NCI-H748 (cell line): ENCODE results near the gene AKAP13.

Source experiments
- DNase-seq: peaks from one replicate; lab custom pipeline; 2025; ENCODE audit not compliant: unreplicated experiment; lab: John Stamatoyannopoulos, UW

The AKAP13 gene

GRCh38 chr15:85406916-85407315 lies 26.5 kb downstream of the AKAP13 start:
- DNase-seq, result no peak

DNA sequence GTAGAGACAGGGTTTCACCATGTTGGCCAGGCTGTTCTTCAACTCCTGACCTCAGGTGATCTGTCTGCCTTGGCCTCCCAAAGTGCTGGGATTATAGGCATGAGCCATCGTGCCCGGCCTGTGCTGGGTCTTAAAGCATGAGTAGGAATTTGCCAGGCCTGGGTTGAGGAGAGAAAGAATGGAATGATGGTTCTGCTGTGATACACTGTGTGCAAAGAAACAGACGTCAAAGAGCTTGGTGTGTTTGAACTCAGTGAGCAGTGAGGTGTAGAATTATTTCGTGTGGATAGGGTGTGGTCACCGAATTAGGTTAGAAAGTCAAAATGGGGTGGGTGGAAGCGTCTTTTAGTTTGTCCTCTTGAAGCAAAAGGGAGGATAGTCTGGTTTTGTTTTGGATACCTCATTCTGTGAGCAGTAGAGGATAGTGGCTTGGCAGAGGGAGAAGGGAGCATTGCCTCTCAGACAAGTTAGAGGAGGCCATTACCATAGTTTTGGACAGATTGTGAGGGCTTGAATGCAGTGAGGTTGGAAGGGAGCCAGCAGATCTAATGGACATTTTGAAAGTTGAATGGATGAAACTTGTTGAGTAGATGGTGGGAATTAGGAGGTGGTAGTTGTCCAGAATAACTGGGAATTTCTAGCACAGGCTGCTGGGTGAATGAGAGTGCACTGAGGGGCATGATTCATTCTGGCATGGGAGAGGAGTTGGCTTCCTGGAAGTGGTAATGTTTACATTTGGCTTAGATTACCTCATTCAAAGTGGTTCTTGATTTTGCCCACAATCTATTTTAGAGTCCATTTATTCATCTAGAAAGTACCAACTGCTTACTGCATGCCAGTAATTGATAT lies 27.2 kb downstream of the AKAP13 start:
- DNase-seq, result peak; percentile 1

DNA sequence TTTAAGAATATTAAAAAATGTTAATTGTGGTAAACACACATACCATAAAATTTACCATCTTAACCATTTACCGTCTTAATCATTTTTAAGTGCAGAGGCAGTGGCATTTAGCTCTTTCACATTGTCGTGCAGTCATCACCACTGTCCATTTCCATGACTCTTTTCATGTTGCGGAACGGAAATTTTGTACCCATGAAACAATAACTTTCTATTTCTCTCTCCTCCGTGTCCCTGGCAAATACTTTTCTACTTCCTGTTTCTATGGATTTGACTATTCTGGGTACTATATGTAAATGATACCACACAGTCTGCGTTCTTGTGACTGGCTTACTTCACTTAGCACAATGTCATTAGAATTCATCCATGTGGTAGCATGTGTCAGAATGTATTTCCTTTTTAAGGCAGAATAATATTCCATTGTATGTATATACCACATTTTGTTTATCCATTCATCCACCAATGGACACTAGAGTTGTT lies 27.9 kb downstream of the AKAP13 start:
- no peak for DNase-seq

GRCh38 chr15:85412066-85412465 lies 31.7 kb downstream of the AKAP13 start:
- no peak for DNase-seq

DNA sequence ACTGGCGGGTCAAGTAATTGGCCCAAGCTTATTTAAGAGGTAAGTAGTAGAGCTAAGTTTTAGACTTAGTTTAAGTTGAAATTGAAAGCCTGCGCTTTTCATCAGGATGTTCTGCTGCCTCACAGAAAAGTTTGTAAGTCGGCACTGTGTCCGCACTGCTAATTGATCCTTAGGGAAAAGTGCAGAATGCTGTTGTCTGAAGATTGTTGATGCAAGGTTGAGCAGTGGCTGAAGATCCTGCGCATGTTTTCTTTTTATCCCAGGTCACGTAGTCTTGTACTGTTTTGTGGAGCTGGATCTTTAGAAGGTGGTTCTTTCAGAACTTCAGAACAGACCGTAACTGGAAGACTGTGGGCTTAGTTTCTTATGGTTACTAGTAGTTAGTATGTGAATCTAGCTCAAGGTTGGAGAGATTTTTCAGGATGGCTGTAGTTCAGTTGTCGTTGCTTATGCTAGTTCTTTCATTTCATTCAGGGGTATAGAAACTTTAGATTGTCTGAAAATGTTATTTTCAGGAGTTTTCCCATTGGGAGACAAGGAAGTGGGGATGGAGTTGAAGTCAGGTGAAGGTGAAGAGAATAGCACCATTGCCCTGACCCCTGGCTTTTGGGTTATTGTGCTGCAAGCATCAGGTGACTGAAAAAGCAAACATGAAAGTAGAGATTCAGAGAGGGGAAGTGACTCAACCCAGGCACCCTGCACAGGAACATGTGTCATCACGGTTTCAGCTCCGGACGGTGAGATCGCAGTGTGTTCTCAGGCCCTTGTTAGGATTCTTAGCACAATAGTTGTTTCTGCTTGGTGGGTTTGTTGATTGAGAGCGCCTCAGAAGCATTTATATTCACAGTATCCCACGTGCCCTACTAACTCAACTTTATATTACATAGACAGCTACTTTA lies 32.8 kb downstream of the AKAP13 start:
- DNase-seq, result peak; percentile 27

DNA sequence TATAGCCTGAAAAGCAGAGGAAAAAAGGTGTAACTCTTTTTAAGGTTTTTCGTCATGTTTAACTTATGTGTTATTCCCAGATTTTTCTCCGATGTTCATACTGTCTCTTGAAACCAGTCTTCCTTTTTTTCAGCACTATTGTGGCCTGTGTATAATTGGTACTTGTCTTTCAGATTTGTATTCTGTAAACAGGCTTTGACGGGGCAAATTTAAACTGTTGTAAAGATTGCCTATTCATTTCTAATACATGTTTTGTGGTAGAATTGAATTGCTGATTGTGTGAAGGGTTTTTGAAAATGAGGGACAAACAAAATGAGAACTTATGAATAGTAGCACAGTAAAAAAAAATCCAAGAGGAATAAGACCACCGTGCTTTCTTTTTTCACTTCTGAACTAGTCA lies 33.6 kb downstream of the AKAP13 start:
- DNase-seq, result no peak

DNA sequence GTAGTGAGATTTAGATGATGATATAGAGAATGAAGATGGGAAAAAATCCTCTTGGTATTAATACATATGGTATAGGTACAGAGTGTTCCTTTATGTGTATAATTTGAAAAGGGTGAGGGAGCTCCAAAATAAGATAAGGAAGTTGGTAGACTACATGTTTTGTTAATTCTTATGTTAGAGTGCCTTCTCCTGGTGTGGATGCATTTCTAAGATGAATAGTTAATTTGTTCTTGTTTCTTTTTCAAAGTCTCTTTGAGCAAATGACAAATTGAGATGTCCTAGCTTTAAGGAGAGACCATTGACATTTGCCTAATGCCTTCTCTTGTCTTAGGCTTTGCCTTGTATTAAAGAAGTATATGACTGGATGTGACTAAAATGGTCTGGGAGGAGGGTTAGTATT lies 34.1 kb downstream of the AKAP13 start:
- no peak for DNase-seq

- no peak for DNase-seq
These were observed 34.6 kb downstream of the AKAP13 start for GRCh38 chr15:85414991-85415390.

- no peak for DNase-seq
These were observed 35.4 kb downstream of the AKAP13 start for GRCh38 chr15:85415783-85416182.

GRCh38 chr15:85417276-85417675 lies 36.9 kb downstream of the AKAP13 start:
- DNase-seq, result no peak

GRCh38 chr15:85419161-85419560 lies 38.8 kb downstream of the AKAP13 start:
- no peak for DNase-seq

DNA sequence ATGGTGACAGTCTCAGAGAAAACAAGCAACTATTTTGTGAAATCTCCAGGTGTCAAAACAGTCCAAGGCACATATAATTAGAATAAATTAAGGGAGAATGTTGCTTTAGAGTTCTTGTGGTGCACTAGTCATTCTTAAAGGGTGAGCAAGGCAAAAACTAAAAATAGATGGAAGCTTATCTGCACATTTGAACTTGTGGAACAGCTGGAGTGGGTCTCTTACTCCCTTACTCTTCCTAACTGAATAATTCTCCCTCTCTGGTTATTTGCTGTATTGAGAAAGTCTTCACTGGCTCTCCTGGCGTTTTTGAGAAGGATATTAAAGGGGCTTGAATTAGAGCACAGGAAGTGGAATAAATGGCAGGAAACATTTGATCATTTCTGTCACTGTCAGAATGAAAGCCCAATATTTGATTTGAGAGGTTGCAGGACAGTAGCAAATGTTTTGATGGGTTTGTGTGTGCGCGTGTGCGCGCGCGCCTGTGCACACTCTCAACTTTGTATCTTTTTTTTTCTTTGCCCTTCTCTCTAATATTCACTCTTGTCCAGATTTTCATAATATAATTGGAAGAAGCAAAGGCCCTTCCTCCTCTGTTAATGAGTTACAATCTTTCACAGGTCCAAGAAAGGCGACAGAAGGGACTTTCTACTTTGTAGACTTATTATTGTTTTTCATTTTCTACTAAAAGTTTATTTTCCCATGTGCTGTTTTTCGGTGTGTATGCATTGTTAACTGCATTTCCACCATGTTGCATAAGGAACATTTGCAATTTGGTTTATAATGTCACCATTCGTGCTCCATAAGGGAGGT lies 40.9 kb downstream of the AKAP13 start:
- no peak for DNase-seq

- DNase-seq, result no peak
These were observed 42.2 kb downstream of the AKAP13 start for GRCh38 chr15:85422607-85423006.

DNA sequence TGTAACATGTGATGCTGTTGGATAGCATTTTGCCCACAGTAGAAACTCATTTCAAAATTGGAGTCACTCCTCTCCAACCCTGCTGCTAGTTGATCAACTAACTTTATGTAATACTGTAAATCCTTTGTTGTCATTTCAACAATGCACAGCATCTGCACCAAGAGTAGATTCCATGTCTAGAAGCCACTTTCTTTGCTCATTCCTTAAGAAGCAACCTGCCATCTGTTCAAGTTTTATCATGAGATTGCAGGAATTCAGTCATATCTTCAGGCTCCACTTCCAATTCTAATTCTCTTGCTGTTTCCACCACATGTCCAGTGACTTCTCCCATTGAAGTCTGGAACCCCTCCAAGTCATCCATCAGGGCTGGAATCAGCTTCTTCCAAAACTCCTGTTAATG lies 42.9 kb downstream of the AKAP13 start:
- DNase-seq, result no peak

DNA sequence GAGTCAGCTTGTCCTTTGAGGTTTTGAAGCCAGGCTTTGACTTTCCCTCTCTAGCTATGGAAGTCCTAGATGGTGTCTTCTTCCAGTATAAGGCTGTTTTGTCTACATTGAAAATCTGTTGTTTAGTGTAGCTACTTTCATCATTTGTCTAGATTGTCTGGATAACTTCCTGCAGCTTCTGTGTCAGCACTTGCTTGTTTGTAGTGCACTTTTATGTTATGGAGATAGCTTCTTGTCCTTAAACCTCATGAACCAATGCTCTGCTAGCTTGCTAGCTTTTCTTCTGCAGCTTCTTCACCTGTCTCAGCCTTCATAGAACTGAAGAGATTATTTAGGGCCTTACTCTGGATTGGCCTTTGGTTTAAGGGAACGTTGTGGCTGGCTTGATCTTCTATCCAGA lies 43.8 kb downstream of the AKAP13 start:
- DNase-seq, result no peak

GRCh38 chr15:85426481-85426880 lies 46.1 kb downstream of the AKAP13 start:
- DNase-seq, result no peak

DNA sequence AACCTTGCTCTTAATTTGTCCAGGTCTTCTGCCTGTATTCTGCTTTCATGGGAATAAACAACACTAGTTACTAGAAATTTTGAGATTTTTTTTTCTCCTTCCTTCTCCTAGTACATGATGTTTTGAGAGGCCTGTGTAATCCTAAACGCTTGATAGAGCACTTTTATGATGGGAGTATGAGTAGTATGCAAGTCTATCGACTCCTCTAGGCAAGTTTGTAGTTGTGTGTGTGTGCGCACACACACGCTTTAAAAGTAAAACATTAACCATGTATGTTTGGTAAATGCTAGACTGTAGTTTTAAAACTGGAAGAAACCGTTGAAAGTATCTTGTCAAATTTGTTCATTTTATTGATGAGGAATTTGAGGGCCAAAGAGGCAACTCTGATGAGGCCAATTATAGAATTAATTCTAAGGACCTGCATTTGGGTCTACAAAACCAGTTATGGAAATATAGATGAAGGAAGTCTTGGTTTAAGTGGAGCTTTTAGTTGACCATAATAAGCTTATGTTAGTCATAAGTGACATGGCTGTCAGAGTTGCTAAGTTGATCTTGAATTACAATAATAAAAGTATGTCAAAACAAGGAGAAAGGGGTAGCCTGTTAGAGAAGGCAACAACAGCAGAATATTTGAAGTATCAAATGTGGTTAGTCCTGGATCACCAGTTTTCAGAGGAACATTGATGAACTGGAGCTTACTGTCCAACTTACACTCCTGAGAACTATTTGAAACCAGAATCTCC lies 47.1 kb downstream of the AKAP13 start:
- no peak for DNase-seq

DNA sequence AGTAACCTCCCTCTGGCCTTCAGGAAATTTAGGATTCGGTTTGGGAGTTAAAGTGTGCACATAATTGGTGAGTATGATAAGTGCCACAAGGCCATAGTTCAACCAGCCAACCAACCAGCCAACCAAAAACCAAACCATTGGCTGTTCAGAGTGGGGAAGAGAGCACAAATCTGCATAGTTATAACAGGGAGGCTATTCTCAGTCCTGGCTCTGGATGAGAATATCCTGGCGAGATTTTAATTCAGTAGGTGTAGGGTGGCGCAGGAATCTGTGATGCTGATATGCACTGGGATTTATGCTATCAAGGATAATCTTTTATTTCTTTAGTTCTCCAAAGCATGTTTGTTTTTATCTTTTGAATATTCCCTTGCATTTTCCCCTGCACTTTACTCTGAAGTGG lies 49.1 kb downstream of the AKAP13 start:
- DNase-seq, result no peak

GRCh38 chr15:85430406-85431204 lies 50.2 kb downstream of the AKAP13 start:
- no peak for DNase-seq

DNA sequence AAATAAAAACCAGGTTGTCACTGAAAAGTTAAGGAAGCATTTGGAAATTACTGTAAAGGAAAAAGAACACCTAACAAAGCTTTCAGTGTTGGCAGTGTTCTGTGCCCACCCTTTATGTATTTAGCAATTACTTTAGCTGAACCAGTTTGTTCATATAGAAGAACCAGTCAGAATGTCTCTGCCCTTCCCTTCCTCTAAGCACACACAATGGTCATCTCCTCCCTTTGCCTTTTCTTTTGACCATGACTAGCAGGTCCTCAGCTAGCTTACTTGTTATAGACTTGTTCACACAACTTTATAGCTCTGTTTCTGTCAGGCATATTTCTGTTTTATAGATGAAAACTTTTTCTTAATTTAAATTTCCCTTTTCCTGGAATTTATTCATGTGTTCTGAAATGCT lies 59.6 kb downstream of the AKAP13 start:
- no peak for DNase-seq
